Measurements from ENCODE around the gene GPR157.

The GPR157 gene

GRCh38 chr1:9093581-9093980 is 35.3 kb downstream of the GPR157 start:
- Mint-ChIP-seq H3K4me1 (ENCODE audit: low read depth) (no peaks in the 10 kb centered on the region), H3K27ac (no peak overlapping the region), H3K36me3 (no peaks in the 10 kb centered on the region), H3K27me3 (peaks cover 4% of the 10 kb centered on the region), H3K9me3 (ENCODE audit: low read depth) (no peaks in the 10 kb centered on the region), H3K4me3 (no peak overlapping the region)

GRCh38 chr1:9093091-9093490 is 35.8 kb downstream of the GPR157 start:
- Mint-ChIP-seq H3K9me3 (ENCODE audit: low read depth) (no peaks in the 10 kb centered on the region), H3K36me3 (no peaks in the 10 kb centered on the region), H3K27ac (no peak overlapping the region), H3K4me3 (no peak overlapping the region), H3K27me3 (peaks cover 4% of the 10 kb centered on the region), H3K4me1 (ENCODE audit: low read depth) (no peaks in the 10 kb centered on the region)

GRCh38 chr1:9088807-9089206 is 40.1 kb downstream of the GPR157 start:
- peaks cover 2% of the 10 kb centered on the region for H3K4me1 Mint-ChIP-seq (ENCODE audit: low read depth)
- H3K27ac Mint-ChIP-seq, result no peak overlapping the region
- no peaks in the 10 kb centered on the region for H3K9me3 Mint-ChIP-seq (ENCODE audit: low read depth)
- H3K4me3 Mint-ChIP-seq, result no peak overlapping the region
- H3K36me3 Mint-ChIP-seq, result no peaks in the 10 kb centered on the region
- peaks cover 4% of the 10 kb centered on the region for H3K27me3 Mint-ChIP-seq

- Mint-ChIP-seq H3K27me3 (peaks cover 4% of the 10 kb centered on the region), H3K27ac (no peak overlapping the region), H3K9me3 (ENCODE audit: low read depth) (no peaks in the 10 kb centered on the region)
Observed at GRCh38 chr1:9087411-9088125, 41.3 kb downstream of the GPR157 start.

GRCh38 chr1:9086796-9087195 is 42.1 kb downstream of the GPR157 start:
- H3K27me3 Mint-ChIP-seq, result peaks cover 4% of the 10 kb centered on the region
- no peak overlapping the region for H3K4me3 Mint-ChIP-seq
- no peak overlapping the region for H3K27ac Mint-ChIP-seq
- H3K36me3 Mint-ChIP-seq, result no peaks in the 10 kb centered on the region
- no peaks in the 10 kb centered on the region for H3K9me3 Mint-ChIP-seq (ENCODE audit: low read depth)
- peaks cover 15% of the 10 kb centered on the region for H3K4me1 Mint-ChIP-seq (ENCODE audit: low read depth)

More at GRCh38 chr1:9087411-9088125, 41.3 kb downstream of the GPR157 start:
- H3K36me3 Mint-ChIP-seq, result no peaks in the 10 kb centered on the region
- H3K4me1 Mint-ChIP-seq (ENCODE audit: low read depth), result peaks cover 11% of the 10 kb centered on the region
- no peak overlapping the region for H3K4me3 Mint-ChIP-seq

GRCh38 chr1:9086045-9086444 is 42.9 kb downstream of the GPR157 start:
- Mint-ChIP-seq H3K36me3 (no peaks in the 10 kb centered on the region), H3K9me3 (ENCODE audit: low read depth) (no peaks in the 10 kb centered on the region), H3K4me3 (no peak overlapping the region), H3K27me3 (peaks cover 4% of the 10 kb centered on the region), H3K4me1 (ENCODE audit: low read depth) (peaks cover 17% of the 10 kb centered on the region), H3K27ac (no peak overlapping the region)

- H3K4me3 Mint-ChIP-seq, result no peak overlapping the region
- no peaks in the 10 kb centered on the region for H3K9me3 Mint-ChIP-seq (ENCODE audit: low read depth)
- peaks cover 17% of the 10 kb centered on the region for H3K4me1 Mint-ChIP-seq (ENCODE audit: low read depth)
- H3K27me3 Mint-ChIP-seq, result peaks cover 4% of the 10 kb centered on the region
- H3K36me3 Mint-ChIP-seq, result no peaks in the 10 kb centered on the region
- no peak overlapping the region for H3K27ac Mint-ChIP-seq
Observed at GRCh38 chr1:9085306-9085940, 43.5 kb downstream of the GPR157 start.

- Mint-ChIP-seq H3K9me3 (ENCODE audit: low read depth) (no peaks in the 10 kb centered on the region), H3K4me1 (ENCODE audit: low read depth) (peaks cover 17% of the 10 kb centered on the region), H3K27ac (no peak overlapping the region), H3K36me3 (no peaks in the 10 kb centered on the region), H3K4me3 (no peak overlapping the region), H3K27me3 (peaks cover 5% of the 10 kb centered on the region)
Observed at GRCh38 chr1:9084906-9085305, 44.0 kb downstream of the GPR157 start.

- Mint-ChIP-seq H3K4me1 (ENCODE audit: low read depth) (peaks cover 30% of the 10 kb centered on the region), H3K27ac (no peak overlapping the region), H3K4me3 (no peak overlapping the region), H3K36me3 (no peaks in the 10 kb centered on the region), H3K9me3 (ENCODE audit: low read depth) (no peaks in the 10 kb centered on the region), H3K27me3 (peaks cover 6% of the 10 kb centered on the region)
Observed at GRCh38 chr1:9081473-9081872, 47.4 kb downstream of the GPR157 start.

GRCh38 chr1:9080705-9081291 is 48.1 kb downstream of the GPR157 start:
- H3K4me1 Mint-ChIP-seq (ENCODE audit: low read depth), result peaks cover 35% of the 10 kb centered on the region
- no peaks in the 10 kb centered on the region for H3K9me3 Mint-ChIP-seq (ENCODE audit: low read depth)
- H3K27me3 Mint-ChIP-seq, result peaks cover 9% of the 10 kb centered on the region
- no peak overlapping the region for H3K27ac Mint-ChIP-seq
- H3K36me3 Mint-ChIP-seq, result no peaks in the 10 kb centered on the region
- no peak overlapping the region for H3K4me3 Mint-ChIP-seq

GRCh38 chr1:9079988-9080704 is 48.8 kb downstream of the GPR157 start:
- no peak overlapping the region for H3K4me3 Mint-ChIP-seq
- peaks cover 38% of the 10 kb centered on the region for H3K4me1 Mint-ChIP-seq (ENCODE audit: low read depth)
- no peaks in the 10 kb centered on the region for H3K36me3 Mint-ChIP-seq
- no peaks in the 10 kb centered on the region for H3K9me3 Mint-ChIP-seq (ENCODE audit: low read depth)
- no peak overlapping the region for H3K27ac Mint-ChIP-seq
- peaks cover 12% of the 10 kb centered on the region for H3K27me3 Mint-ChIP-seq

- Mint-ChIP-seq H3K4me1 (ENCODE audit: low read depth) (peaks cover 40% of the 10 kb centered on the region), H3K27ac (no peak overlapping the region), H3K4me3 (no peak overlapping the region), H3K9me3 (ENCODE audit: low read depth) (no peaks in the 10 kb centered on the region), H3K36me3 (no peaks in the 10 kb centered on the region), H3K27me3 (peaks cover 13% of the 10 kb centered on the region)
Observed at GRCh38 chr1:9078752-9079500, 50.0 kb downstream of the GPR157 start.

- Mint-ChIP-seq H3K4me3 (no peak overlapping the region), H3K9me3 (ENCODE audit: low read depth) (no peaks in the 10 kb centered on the region), H3K36me3 (no peaks in the 10 kb centered on the region), H3K27ac (no peak overlapping the region), H3K4me1 (ENCODE audit: low read depth) (peaks cover 38% of the 10 kb centered on the region), H3K27me3 (peaks cover 15% of the 10 kb centered on the region)
Observed at GRCh38 chr1:9078015-9078751, 50.7 kb downstream of the GPR157 start.

GRCh38 chr1:9075022-9075421 is 53.9 kb downstream of the GPR157 start:
- H3K27ac Mint-ChIP-seq, result no peak overlapping the region
- no peaks in the 10 kb centered on the region for H3K9me3 Mint-ChIP-seq (ENCODE audit: low read depth)
- peaks cover 25% of the 10 kb centered on the region for H3K4me1 Mint-ChIP-seq (ENCODE audit: low read depth)
- peaks cover 16% of the 10 kb centered on the region for H3K27me3 Mint-ChIP-seq
- H3K36me3 Mint-ChIP-seq, result no peaks in the 10 kb centered on the region
- H3K4me3 Mint-ChIP-seq, result no peak overlapping the region
